ENCODE data around the gene SERPINB6. TPM values are rescaled to one million over a fixed set of nuclear protein-coding genes. Genes with fewer than 3 reads are reported as not detected.

Gene SERPINB6
- total RNA-seq, 8 experiments from 2014 or later = 9.6 to 519 (median 53.6) TPM

GRCh38 chr6:2993755-2994317, 22.5 kb upstream of the SERPINB6 start:
- in situ Hi-C loops (cut with MboI; ENCODE audit: low pct_unique_long_range_greater_than_20kb in 2 of 9, low sequenced_read_pairs in 9 of 9, unreplicated experiment in 9 of 9) = loop anchor here in 4 of 9 experiments (10.0 to 25.0 kb wide), 2 partner anchors 61 to 243 kb away; partner anchors contain the start of gene TUBB2B (in 1 of the 4)
- Histone ChIP-seq H3K4me1 (replicated peaks in 1 of 2) (peaks cover 17 to 20% of the 10 kb centered on the region in 2 donors), H3K4me3 (no peak overlapping the region)

GRCh38 chr6:2992330-2992979, 21.1 kb upstream of the SERPINB6 start:
- WGBS, 10 experiments = 40 to 97% (median 78%) methylated on average over 1 to 5 of the region's 6 CpGs
- H3K4me1 ChIP-seq (replicated peaks in 1 of 2) = peaks cover 22 to 25% of the 10 kb centered on the region in 2 donors
- no peak for ATAC-seq (replicated peaks in 6 of 8)
- in situ Hi-C loops (cut with MboI; ENCODE audit: low pct_unique_long_range_greater_than_20kb in 2 of 9, low sequenced_read_pairs in 9 of 9, unreplicated experiment in 9 of 9) = loop anchor here in 4 of 9 experiments (10.0 to 25.0 kb wide), 2 partner anchors 62 to 245 kb away; partner anchors contain the start of gene TUBB2B (in 1 of the 4)
- no peak overlapping the region for H3K27ac ChIP-seq
- H3K4me3 ChIP-seq = no peak overlapping the region

More at GRCh38 chr6:2993755-2994317, 22.5 kb upstream of the SERPINB6 start:
- H3K27ac ChIP-seq = no peak overlapping the region
- ATAC-seq (replicated peaks in 6 of 8) = no peak
- WGBS, 10 experiments = 90 to 100% (median 100%) methylated on average over 1 to 4 of the region's 4 CpGs; no CpG with 5 or more reads in 2 of the 10 experiments

- in situ Hi-C loops (cut with MboI; ENCODE audit: low pct_unique_long_range_greater_than_20kb in 2 of 9, low sequenced_read_pairs in 9 of 9, unreplicated experiment in 9 of 9) = loop anchor here in 4 of 9 experiments (10.0 to 25.0 kb wide), 2 partner anchors 64 to 246 kb away; partner anchors contain the start of gene TUBB2B (in 1 of the 4)
- WGBS, 10 experiments = 0 to 80% (median 49%) methylated on average over 3 to 10 of the region's 10 CpGs; no CpG with 5 or more reads in 2 of the 10 experiments
- peak overlapping the region in 3 of 5 donors; percentile 49 to 57 (median 50) for H3K4me3 ChIP-seq
Observed at GRCh38 chr6:2990932-2991506, 19.7 kb upstream of the SERPINB6 start.

GRCh38 chr6:2990248-2990931, 19.0 kb upstream of the SERPINB6 start:
- Histone ChIP-seq H3K27ac (peak overlapping the region; percentile 99), H3K4me1 (replicated peaks in 1 of 2) (peaks cover 22 to 28% of the 10 kb centered on the region in 2 donors), H3K4me3 (peak overlapping the region; percentile 49 to 84 (median 57))
- no peak for ATAC-seq (replicated peaks in 6 of 8)
- 0 to 52% (median 40%) methylated on average over 1 to 19 of the region's 19 CpGs for WGBS, 10 experiments
- in situ Hi-C loops (cut with MboI; ENCODE audit: low pct_unique_long_range_greater_than_20kb in 2 of 9, low sequenced_read_pairs in 9 of 9, unreplicated experiment in 9 of 9) = loop anchor here in 4 of 9 experiments (10.0 to 25.0 kb wide), 2 partner anchors 64 to 247 kb away; partner anchors contain the start of gene TUBB2B (in 1 of the 4)

More at GRCh38 chr6:2990932-2991506, 19.7 kb upstream of the SERPINB6 start:
- ATAC-seq (replicated peaks in 6 of 8) = no peak
- peak overlapping the region; percentile 99 for H3K27ac ChIP-seq
- peaks cover 22 to 25% of the 10 kb centered on the region in 2 donors for H3K4me1 ChIP-seq (replicated peaks in 1 of 2)

GRCh38 chr6:2989332-2990247, 18.2 kb upstream of the SERPINB6 start:
- WGBS, 10 experiments = 0 to 3% (median 0%) methylated on average over 4 to 21 of the region's 22 CpGs
- Histone ChIP-seq H3K4me1 (replicated peaks in 1 of 2) (peaks cover 22 to 28% of the 10 kb centered on the region in 2 donors), H3K27ac (peak overlapping the region; percentile 99), H3K4me3 (peak overlapping the region; percentile 49 to 84 (median 57))
- peak; percentile 43 to 76 (median 61) for ATAC-seq (replicated peaks in 6 of 8)
- in situ Hi-C loops (cut with MboI; ENCODE audit: low pct_unique_long_range_greater_than_20kb in 2 of 9, low sequenced_read_pairs in 9 of 9, unreplicated experiment in 9 of 9) = loop anchor here in 4 of 9 experiments (10.0 to 25.0 kb wide), 2 partner anchors 65 to 248 kb away; partner anchors contain the start of gene TUBB2B (in 1 of the 4)

- peak; percentile 63 to 85 (median 82) for ATAC-seq (replicated peaks in 6 of 8)
- WGBS, 10 experiments = 0 to 30% (median 0%) methylated on average over 1 to 8 of the region's 64 CpGs; no CpG with 5 or more reads in 2 of the 10 experiments
- in situ Hi-C loops (cut with MboI; ENCODE audit: low pct_unique_long_range_greater_than_20kb in 2 of 9, low sequenced_read_pairs in 9 of 9, unreplicated experiment in 9 of 9) = loop anchor here in 1 of 9 experiments (25.0 kb wide), 1 partner anchor 249 kb away; the partner anchor contains the start of gene TUBB2B
Observed at GRCh38 chr6:2988426-2989331, 17.3 kb upstream of the SERPINB6 start.

GRCh38 chr6:2988094-2988425, 16.7 kb upstream of the SERPINB6 start:
- in situ Hi-C loops (cut with MboI; ENCODE audit: low pct_unique_long_range_greater_than_20kb in 2 of 9, low sequenced_read_pairs in 9 of 9, unreplicated experiment in 9 of 9) = loop anchor here in 1 of 9 experiments (25.0 kb wide), 1 partner anchor 249 kb away; the partner anchor contains the start of gene TUBB2B
- peak overlapping the region; percentile 99 for H3K27ac ChIP-seq
- H3K4me3 ChIP-seq = peak overlapping the region; percentile 49 to 84 (median 57)
- 0 to 60% (median 13%) methylated on average over 1 to 2 of the region's 2 CpGs; no CpG with 5 or more reads in 1 of the 10 experiments for WGBS, 10 experiments
- peaks cover 22 to 28% of the 10 kb centered on the region in 2 donors for H3K4me1 ChIP-seq (replicated peaks in 1 of 2)
- ATAC-seq (replicated peaks in 6 of 8) = peak in 2 of 8 experiments; percentile 1

More at GRCh38 chr6:2988426-2989331, 17.3 kb upstream of the SERPINB6 start:
- Histone ChIP-seq H3K4me3 (peak overlapping the region; percentile 49 to 84 (median 57)), H3K4me1 (replicated peaks in 1 of 2) (peaks cover 22 to 28% of the 10 kb centered on the region in 2 donors), H3K27ac (peak overlapping the region; percentile 99)

- in situ Hi-C loops (cut with MboI; ENCODE audit: low pct_unique_long_range_greater_than_20kb in 2 of 9, low sequenced_read_pairs in 9 of 9, unreplicated experiment in 9 of 9) = loop anchor here in 1 of 9 experiments (25.0 kb wide), 1 partner anchor 251 kb away; the partner anchor contains the start of gene TUBB2B
- Histone ChIP-seq H3K4me3 (no peak overlapping the region), H3K27ac (no peak overlapping the region), H3K4me1 (replicated peaks in 1 of 2) (peaks cover 21 to 28% of the 10 kb centered on the region in 2 donors)
- WGBS, 10 experiments = 0 to 100% (median 80%) methylated on average over 1 to 4 of the region's 4 CpGs; no CpG with 5 or more reads in 2 of the 10 experiments
- ATAC-seq (replicated peaks in 6 of 8) = no peak
Observed at GRCh38 chr6:2986722-2987221, 15.4 kb upstream of the SERPINB6 start.

GRCh38 chr6:2984738-2985406, 13.5 kb upstream of the SERPINB6 start:
- in situ Hi-C loops (cut with MboI; ENCODE audit: low pct_unique_long_range_greater_than_20kb in 2 of 9, low sequenced_read_pairs in 9 of 9, unreplicated experiment in 9 of 9) = loop anchor here in 1 of 9 experiments (25.0 kb wide), 1 partner anchor 252 kb away; the partner anchor contains the start of gene TUBB2B
- no peak overlapping the region for H3K4me3 ChIP-seq
- 39 to 100% (median 65%) methylated on average over 1 to 11 of the region's 12 CpGs; no CpG with 5 or more reads in 1 of the 10 experiments for WGBS, 10 experiments
- peaks cover 6 to 11% of the 10 kb centered on the region in 2 donors for H3K4me1 ChIP-seq (replicated peaks in 1 of 2)
- H3K27ac ChIP-seq = no peak overlapping the region
- no peak for ATAC-seq (replicated peaks in 6 of 8)

All from motor neuron (in vitro differentiated cells).